A549 treated with AZD9567 at 1 μM for 4 hours (cell line): ENCODE data around the gene PAGE5. TPM values are rescaled to one million over a fixed set of nuclear protein-coding genes. Genes with fewer than 3 reads are reported as not detected.

ENCODE experiments used
- total RNA-seq: library from RNA; stranded (reverse); fragments of 200-300 nt; extraction: Qiagen RNA extraction; gene quantifications from 5 replicates; pipeline ENCODE4 v1.2.3, GENCODE V29; 2022; ENCODE audit not compliant: insufficient read depth

Gene PAGE5
- not detected in 5 replicates for total RNA-seq

GRCh38 chrX:55220119-55220794 is at the start of gene PAGE5:
Gene PAGE5 (plus strand): TSS chrX:55220346. CDS start chrX:55221383, 1,037 bp downstream.

GRCh38 chrX:55264816-55265215 is 44.7 kb downstream of the PAGE5 start, which contains the start of gene PAGE3:
Gene PAGE3 (minus strand): TSS chrX:55264916. CDS start chrX:55263903, 1,013 bp downstream.

Other genes starting within 250 kb of the PAGE5 start
- 0.06 to 0.21 TPM (median 0.11 TPM) in 4 of 5 replicates, not detected in the other for gene PFKFB1, start 226.2 kb upstream of the PAGE5 start, total RNA-seq
- 31.7 to 35.6 TPM (median 32.1 TPM) in 5 replicates for gene APEX2, start 220.0 kb upstream of the PAGE5 start, total RNA-seq
- not detected in 5 replicates for gene ALAS2, start 189.4 kb upstream of the PAGE5 start, total RNA-seq
- gene PAGE2B, start 145.3 kb upstream of the PAGE5 start, total RNA-seq = not detected in 5 replicates
- gene PAGE2, start 131.3 kb upstream of the PAGE5 start, total RNA-seq = not detected in 5 replicates
- gene PAGE3, start 44.6 kb downstream of the PAGE5 start, total RNA-seq = not detected in 5 replicates
- gene MAGEH1, start 231.8 kb downstream of the PAGE5 start, total RNA-seq = 4.8 to 7.5 TPM (median 6.0 TPM) in 5 replicates